ENCODE measurements around the gene TSC22D1. TPM values are rescaled to one million over a fixed set of nuclear protein-coding genes. Genes with fewer than 3 reads are reported as not detected.
A peak's percentile ranks its signal among the peaks of the same experiment; 100 is the strongest.

Gene TSC22D1
- total RNA-seq, 1 donor from 2014 or later = 97.7 TPM

DNA sequence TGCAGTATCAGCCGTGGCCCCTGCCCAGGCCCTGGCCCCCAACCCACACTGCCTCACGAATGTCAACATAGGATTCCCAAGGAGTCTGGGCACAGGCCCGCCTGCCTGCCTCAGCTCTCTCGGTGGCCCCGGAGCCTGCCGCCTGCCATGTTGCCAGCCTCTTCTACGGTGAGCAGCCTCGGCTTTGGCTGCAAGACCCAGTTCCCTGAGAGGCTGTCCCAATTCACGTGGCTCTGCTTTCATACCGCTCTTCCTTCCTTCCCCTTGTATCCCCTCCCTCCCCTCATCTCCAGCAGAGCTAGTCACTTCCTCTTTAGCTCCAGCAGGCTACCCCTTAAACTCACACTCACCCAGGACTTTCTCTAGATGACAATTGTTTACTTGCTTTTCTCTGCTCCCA is 159.8 kb downstream of the TSC22D1 start:
- no peaks in the 10 kb centered on the region for H3K9me3 ChIP-seq
- H3K27ac ChIP-seq = no peak overlapping the region
- H3K4me1 ChIP-seq = no peaks in the 10 kb centered on the region
- DNase-seq (ENCODE audit: low spot score in 2 of 2) = no peak
- H3K27me3 ChIP-seq = no peaks in the 10 kb centered on the region
- H3K4me3 ChIP-seq = no peak overlapping the region
- H3K36me3 ChIP-seq = no peaks in the 10 kb centered on the region
- no peak for TF ChIP-seq CTCF (IDR thresholded peaks at IDR 0.05)
- intact Hi-C loops (cut with DNase I) = no loop called here

GRCh38 chr13:44415815-44416214 is 160.3 kb downstream of the TSC22D1 start:
- Histone ChIP-seq H3K9me3 (no peaks in the 10 kb centered on the region), H3K4me1 (no peaks in the 10 kb centered on the region), H3K4me3 (no peak overlapping the region), H3K36me3 (no peaks in the 10 kb centered on the region), H3K27ac (no peak overlapping the region), H3K27me3 (no peaks in the 10 kb centered on the region)
- no peak for DNase-seq (ENCODE audit: low spot score in 2 of 2)
- intact Hi-C loops (cut with DNase I) = no loop called here
- no peak for TF ChIP-seq CTCF (IDR thresholded peaks at IDR 0.05)

- intact Hi-C loops (cut with DNase I) = no loop called here
- Histone ChIP-seq H3K4me3 (no peak overlapping the region), H3K27me3 (no peaks in the 10 kb centered on the region), H3K9me3 (no peaks in the 10 kb centered on the region), H3K27ac (no peak overlapping the region), H3K36me3 (no peaks in the 10 kb centered on the region), H3K4me1 (no peaks in the 10 kb centered on the region)
- no peak for TF ChIP-seq CTCF (IDR thresholded peaks at IDR 0.05)
- DNase-seq (ENCODE audit: low spot score in 2 of 2) = no peak
Measured at GRCh38 chr13:44414716-44415115, 161.4 kb downstream of the TSC22D1 start.

DNA sequence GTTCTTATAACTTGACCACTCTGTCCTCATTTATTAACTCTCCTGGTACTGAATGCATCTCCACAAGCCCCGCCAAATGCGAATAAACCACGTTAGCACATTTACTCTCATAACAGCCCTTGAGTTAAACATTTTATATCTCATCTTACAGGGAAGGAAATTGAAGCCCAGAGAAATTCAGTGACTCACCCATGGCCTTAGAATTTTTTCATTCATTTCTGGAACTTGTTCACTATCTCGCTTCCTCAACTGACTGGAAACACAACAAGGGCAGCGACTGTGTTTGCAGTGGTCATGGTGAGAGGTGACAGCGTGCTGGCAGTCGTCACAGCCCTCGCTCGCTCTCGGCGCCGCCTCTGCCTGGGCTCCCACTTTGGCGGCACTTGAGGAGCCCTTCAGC is 163.0 kb downstream of the TSC22D1 start:
- no peak for DNase-seq (ENCODE audit: low spot score in 2 of 2)
- intact Hi-C loops (cut with DNase I) = no loop called here

DNA sequence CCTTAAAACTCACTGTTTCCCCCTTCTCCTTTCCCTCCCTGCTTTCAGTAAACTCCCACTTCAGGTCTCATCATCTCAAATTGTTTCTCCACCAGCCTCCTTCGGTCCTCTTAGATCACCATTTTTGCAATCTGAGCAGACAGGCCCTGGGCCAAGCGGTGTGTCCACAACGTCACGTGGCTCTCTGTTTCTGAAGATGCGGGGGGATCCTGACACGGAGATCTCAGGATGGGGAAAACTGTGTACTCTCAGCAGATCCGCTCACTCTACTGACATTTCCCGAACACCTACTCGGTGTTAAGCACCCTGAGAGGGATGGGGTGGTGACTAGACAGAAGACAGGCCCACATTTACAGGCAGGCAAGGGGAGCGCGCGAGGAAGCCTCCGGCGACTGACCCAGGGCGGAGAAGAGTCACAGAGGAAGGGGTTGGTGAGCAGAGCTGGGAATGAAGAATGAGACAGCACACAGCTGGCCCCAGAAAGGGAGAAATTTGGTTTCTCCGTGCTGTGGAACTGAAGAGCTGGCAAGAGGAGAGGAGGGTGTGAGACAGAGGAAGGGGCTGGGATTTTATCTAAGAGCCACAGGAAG is 163.7 kb downstream of the TSC22D1 start:
- peak in 1 of 2 donors; percentile 37 for DNase-seq (ENCODE audit: low spot score in 2 of 2)
- Histone ChIP-seq H3K36me3 (no peaks in the 10 kb centered on the region), H3K27ac (no peak overlapping the region), H3K27me3 (no peaks in the 10 kb centered on the region), H3K9me3 (no peaks in the 10 kb centered on the region), H3K4me3 (no peak overlapping the region), H3K4me1 (no peaks in the 10 kb centered on the region)
- intact Hi-C loops (cut with DNase I) = no loop called here
- TF ChIP-seq CTCF (IDR thresholded peaks at IDR 0.05) = no peak

More for the DNA sequence above, 163.0 kb downstream of the TSC22D1 start:
- Histone ChIP-seq H3K36me3 (no peaks in the 10 kb centered on the region), H3K9me3 (no peaks in the 10 kb centered on the region), H3K27me3 (no peaks in the 10 kb centered on the region), H3K4me3 (no peak overlapping the region), H3K4me1 (no peaks in the 10 kb centered on the region), H3K27ac (no peak overlapping the region)
- no peak for TF ChIP-seq CTCF (IDR thresholded peaks at IDR 0.05)

DNA sequence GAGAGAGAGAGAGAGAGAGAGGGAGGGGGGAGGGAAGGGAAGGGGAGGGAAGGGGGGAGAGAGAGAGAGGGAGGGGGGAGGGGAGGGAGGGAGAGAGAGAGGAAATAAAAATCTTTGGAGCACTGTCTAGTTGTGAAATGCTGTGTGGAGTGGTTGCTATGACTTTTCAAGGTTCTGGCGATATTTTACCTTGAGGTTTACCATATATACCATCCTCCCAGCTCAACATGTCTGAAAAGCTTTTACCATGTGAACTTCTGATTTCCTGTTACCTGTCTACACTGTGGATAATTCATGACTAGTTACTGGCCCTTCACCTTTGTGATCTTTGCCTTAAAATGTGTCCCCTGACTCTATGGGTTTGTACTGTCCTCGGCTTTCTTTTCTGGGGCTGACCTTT is 164.3 kb downstream of the TSC22D1 start:
- intact Hi-C loops (cut with DNase I) = no loop called here
- Histone ChIP-seq H3K4me3 (no peak overlapping the region), H3K27me3 (no peaks in the 10 kb centered on the region), H3K36me3 (no peaks in the 10 kb centered on the region), H3K27ac (no peak overlapping the region), H3K9me3 (no peaks in the 10 kb centered on the region), H3K4me1 (no peaks in the 10 kb centered on the region)
- TF ChIP-seq CTCF (IDR thresholded peaks at IDR 0.05) = no peak
- DNase-seq (ENCODE audit: low spot score in 2 of 2) = no peak
